HG03439 (cell line): ENCODE results near the gene LRRC7.
"Not testable (repeated sequence)": the region's sequence is repeated elsewhere in the genome, so short reads cannot be mapped to it uniquely, and the experiment has no call there.

ENCODE experiments used
- ATAC-seq: cut with Tn5 transposase; IDR thresholded peaks from one replicate; pipeline ENCODE4 v1.9.1; 2021; ENCODE audit warnings: mild to moderate bottlenecking, moderate library complexity; ENCODE audit not compliant: unreplicated experiment

LRRC7 gene

GRCh38 chr1:69943030-69943429 lies 375.3 kb downstream of the LRRC7 start:
- ATAC-seq = no peak

GRCh38 chr1:69946935-69947334 lies 379.2 kb downstream of the LRRC7 start:
- no peak for ATAC-seq

- ATAC-seq = no peak
These were observed 380.1 kb downstream of the LRRC7 start for GRCh38 chr1:69947837-69948236.

GRCh38 chr1:69952676-69953075 lies 385.0 kb downstream of the LRRC7 start:
- no peak for ATAC-seq

DNA sequence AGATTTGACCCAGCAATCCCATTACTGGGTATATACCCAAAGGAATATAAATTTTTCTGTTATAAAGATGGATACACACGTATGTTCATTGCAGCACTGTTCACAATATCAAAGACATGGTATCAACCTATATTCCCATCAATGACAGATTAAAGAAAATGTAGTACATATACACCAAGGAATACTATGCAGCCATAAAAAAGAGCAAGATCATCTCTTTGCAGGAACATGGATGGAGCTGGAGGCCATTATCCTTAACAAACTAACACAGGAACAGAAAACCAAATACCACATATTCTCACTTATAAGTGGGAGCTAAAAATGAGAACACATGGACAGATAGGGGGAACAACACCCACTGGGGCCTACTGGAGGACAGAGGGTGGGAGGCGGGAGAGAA lies 394.7 kb downstream of the LRRC7 start:
- not testable (repeated sequence) for ATAC-seq

- ATAC-seq = peak; percentile 56
These were observed 399.6 kb downstream of the LRRC7 start for GRCh38 chr1:69967245-69967766.

GRCh38 chr1:69976896-69977295 lies 409.2 kb downstream of the LRRC7 start:
- ATAC-seq = no peak

DNA sequence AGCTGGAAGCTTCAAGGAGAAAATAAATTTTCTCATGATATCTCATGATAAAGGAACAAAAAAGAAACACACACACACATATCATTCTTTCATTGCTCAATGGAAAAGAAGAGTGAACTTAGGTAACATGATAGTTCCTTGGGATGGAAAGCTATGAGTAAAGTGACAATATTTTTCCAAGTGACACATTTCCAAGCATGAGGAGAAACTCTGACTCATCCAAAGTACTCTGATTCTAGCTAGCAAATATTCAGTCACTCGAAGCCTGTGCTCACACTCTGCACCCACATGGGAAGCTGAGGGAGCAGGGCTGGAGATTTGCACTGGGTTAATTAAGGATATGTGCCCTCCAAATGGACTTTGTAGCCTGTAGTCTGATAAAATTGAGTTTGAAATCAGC lies 415.3 kb downstream of the LRRC7 start:
- no peak for ATAC-seq

DNA sequence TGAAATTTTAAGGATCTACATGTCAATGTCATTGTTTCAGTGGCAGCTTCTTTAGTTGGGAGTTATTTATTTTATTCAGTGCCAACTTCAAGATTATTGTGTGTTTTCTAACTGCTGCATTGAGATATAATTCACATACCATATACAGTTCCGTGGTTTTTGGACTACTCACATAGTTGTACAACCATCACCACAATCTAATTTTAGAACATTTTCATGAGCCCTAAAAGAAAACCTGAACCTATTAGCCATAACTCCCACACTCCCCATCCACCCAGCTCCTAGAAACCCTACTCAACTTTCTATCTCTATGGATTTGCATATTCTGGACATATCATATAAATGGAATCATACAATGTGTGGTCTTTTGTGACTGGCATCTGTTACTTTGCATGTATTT lies 417.7 kb downstream of the LRRC7 start:
- no peak for ATAC-seq

GRCh38 chr1:69985901-69986439 lies 418.2 kb downstream of the LRRC7 start:
- no peak for ATAC-seq

GRCh38 chr1:69987881-69988280 lies 420.2 kb downstream of the LRRC7 start:
- no peak for ATAC-seq

GRCh38 chr1:69991644-69992043 lies 423.9 kb downstream of the LRRC7 start:
- ATAC-seq = no peak

- no peak for ATAC-seq
These were observed 424.9 kb downstream of the LRRC7 start for GRCh38 chr1:69992594-69992993.

DNA sequence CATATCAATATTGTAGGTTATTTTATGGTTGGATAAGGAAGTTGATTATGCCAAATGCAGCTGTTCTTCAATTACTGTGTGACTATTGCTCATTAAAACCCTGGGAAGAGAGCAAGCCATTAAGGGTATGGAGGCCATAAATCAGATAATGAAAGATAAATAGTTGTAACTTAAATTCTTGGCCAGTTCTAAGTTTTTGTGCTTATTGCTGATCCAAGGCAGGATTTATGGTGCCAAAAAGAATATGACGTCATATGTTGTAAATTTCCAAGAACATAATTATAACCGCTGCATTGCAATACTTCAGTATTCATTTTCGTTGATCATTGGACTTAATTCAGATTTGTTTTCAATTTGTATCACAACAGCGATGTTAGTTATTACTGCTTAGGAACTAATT lies 426.1 kb downstream of the LRRC7 start:
- no peak for ATAC-seq

DNA sequence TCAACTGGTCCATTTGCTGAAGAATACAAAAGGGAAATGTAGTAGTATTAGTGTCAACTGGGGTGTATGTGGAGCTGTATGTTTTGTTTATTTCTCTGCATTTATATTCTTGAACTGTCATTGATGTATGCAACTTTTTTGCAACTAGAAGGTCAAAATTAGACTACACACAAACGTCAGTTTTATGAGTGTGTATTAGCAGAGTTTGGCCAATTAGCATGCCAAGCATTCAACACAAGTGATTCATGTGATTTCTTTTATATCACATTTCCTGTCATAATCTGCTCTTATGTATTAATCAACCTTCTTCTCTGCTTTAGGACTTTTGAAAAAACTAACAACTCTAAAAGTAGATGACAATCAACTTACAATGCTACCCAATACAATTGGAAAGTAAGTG lies 426.5 kb downstream of the LRRC7 start:
- no peak for ATAC-seq

GRCh38 chr1:69998847-69999246 lies 431.1 kb downstream of the LRRC7 start:
- ATAC-seq = no peak

- ATAC-seq = no peak
These were observed 435.6 kb downstream of the LRRC7 start for GRCh38 chr1:70003211-70003908.

GRCh38 chr1:70005386-70006034 lies 437.8 kb downstream of the LRRC7 start:
- ATAC-seq = no peak

GRCh38 chr1:70008660-70009059 lies 440.9 kb downstream of the LRRC7 start:
- no peak for ATAC-seq

DNA sequence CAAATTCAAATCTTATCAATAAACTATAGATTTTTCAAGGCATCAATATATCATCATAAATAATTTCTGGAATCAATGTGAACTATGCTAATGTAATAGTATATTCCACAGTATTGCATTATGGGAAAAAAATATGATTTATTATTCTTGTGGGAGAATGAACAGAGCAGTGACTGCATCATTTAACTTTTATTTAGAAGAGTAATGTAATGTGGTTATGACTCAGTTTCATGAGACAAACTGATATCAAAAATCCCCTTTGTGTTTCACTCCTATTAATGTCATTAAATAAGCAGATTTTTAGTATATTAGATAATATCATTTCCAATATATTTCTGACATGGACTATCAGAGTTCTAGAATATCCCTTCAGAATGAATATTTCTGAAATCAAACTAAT lies 450.0 kb downstream of the LRRC7 start:
- ATAC-seq = no peak

GRCh38 chr1:70024272-70024671 lies 456.6 kb downstream of the LRRC7 start:
- ATAC-seq = no peak

- no peak for ATAC-seq
These were observed 457.3 kb downstream of the LRRC7 start for GRCh38 chr1:70025052-70025451.
